IMR-90 (cell line): ENCODE measurements around the gene HOXA3. TPM values are rescaled to one million over a fixed set of nuclear protein-coding genes. Genes with fewer than 3 reads are reported as not detected.

Experiments used
- CHD1 ChIP-seq: IDR thresholded peaks from 2 replicates; pipeline ENCODE4 v1.6.1; 2012; ENCODE audit warnings: low read depth, low read length, improper control_type of control experiment
- ELK1 ChIP-seq: fragments of 150-350 bp; IDR thresholded peaks from 2 replicates; pipeline ENCODE4 v1.6.1; 2016; ENCODE audit warnings: low read depth, mild to moderate bottlenecking, low read length, moderate library complexity, borderline replicate concordance
- RCOR1 ChIP-seq: IDR thresholded peaks from 2 replicates; pipeline ENCODE4 v1.6.1; 2012; ENCODE audit warnings: mild to moderate bottlenecking, low read length, improper control_type of control experiment; ENCODE audit not compliant: insufficient replicate concordance
- polyA plus RNA-seq, 3 experiments: library from polyadenylated mRNA; depleted of rRNA; stranded (reverse); fragments of >200 nt; gene quantifications; 2 replicates each; pipeline ENCODE4 v1.2.3, GENCODE V29; 2012; ENCODE audit warnings: low replicate concordance in 1 of 3
- total RNA-seq: library from RNA; depleted of rRNA; stranded (reverse); fragments of >200 nt; gene quantifications from 2 replicates; pipeline ENCODE4 v1.2.3, GENCODE V29; 2012

Gene HOXA3
- total and polyA plus RNA-seq, 2 of the 4 experiments (the other 2 are of a cell fraction), result 0.90 to 5.4 TPM

GRCh38 chr7:27141137-27141922, 11.1 kb downstream of the HOXA3 start (continued):
- no peak for TF ChIP-seq ELK1
- TF ChIP-seq CHD1, result no peak
- TF ChIP-seq RCOR1, result no peak
